Progenitor cell of endocrine pancreas (in vitro differentiated cells): ENCODE results near the gene PUSL1. TPM values are rescaled to one million over a fixed set of nuclear protein-coding genes. Genes with fewer than 3 reads are reported as not detected.

Experiments used
- DNase-seq: peaks from one replicate; pipeline ENCODE4 v3.0.0; 2021; ENCODE audit warnings: low spot score; ENCODE audit not compliant: unreplicated experiment
- H3K27ac Mint-ChIP-seq: 2 replicates; pipeline ENCODE4 v1.8.0; 2021; ENCODE audit warnings: mild to moderate bottlenecking, moderate library complexity, mixed read lengths
- H3K27me3 Mint-ChIP-seq: 2 replicates; pipeline ENCODE4 v1.8.0; 2021; ENCODE audit warnings: mixed read lengths
- H3K36me3 Mint-ChIP-seq: 2 replicates; pipeline ENCODE4 v1.8.0; 2022; ENCODE audit warnings: mixed read lengths; ENCODE audit not compliant: insufficient read depth
- H3K4me1 Mint-ChIP-seq: 2 replicates; pipeline ENCODE4 v1.8.0; 2021; ENCODE audit warnings: low read depth, mixed read lengths
- H3K4me3 Mint-ChIP-seq: 2 replicates; pipeline ENCODE4 v1.8.0; 2021; ENCODE audit warnings: low read depth, mild to moderate bottlenecking, moderate library complexity, mixed read lengths
- H3K9me3 Mint-ChIP-seq: 2 replicates; pipeline ENCODE4 v1.8.0; 2021; ENCODE audit warnings: low read depth, mixed read lengths
- total RNA-seq: library from RNA; stranded (reverse); gene quantifications from 2 replicates; pipeline ENCODE4 v1.2.1, GENCODE V29; 2021
- TF ChIP-seq, protein P1 (sequence below): fragments of 200-600 bp; sonication (generic); IDR thresholded peaks from one replicate; pipeline ENCODE4 v1.5.0; 2021; ENCODE audit warnings: antibody characterized with exemption, mild to moderate bottlenecking; ENCODE audit not compliant: unreplicated experiment

The PUSL1 gene
- total RNA-seq, 1 donor from 2014 or later: 13.8 TPM

DNA sequence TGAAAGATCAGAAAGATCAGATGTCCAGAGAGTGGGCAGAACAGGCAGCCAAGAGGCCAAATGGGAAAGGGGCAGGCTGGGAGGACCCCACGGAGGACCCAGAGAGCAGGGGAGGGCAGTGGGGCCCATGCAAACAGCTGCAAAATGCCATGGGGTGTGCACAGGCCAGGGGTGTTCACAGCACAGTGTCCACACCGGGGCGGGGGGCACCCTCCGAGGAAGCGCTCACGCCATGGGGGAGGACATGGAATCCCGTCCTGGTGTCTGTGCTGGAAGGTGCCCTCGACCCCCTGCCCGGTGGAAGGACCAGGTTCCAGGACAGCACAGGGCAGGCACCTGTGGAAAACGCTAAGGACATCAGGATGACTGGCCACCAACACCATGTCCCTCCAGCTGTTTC is 14.6 kb downstream of the PUSL1 start:
- Mint-ChIP-seq H3K4me3 (peak overlapping the region; percentile 83), H3K27me3 (no peaks in the 10 kb centered on the region), H3K4me1 (peaks cover 7% of the 10 kb centered on the region), H3K9me3 (no peaks in the 10 kb centered on the region), H3K36me3 (peaks cover 1% of the 10 kb centered on the region), H3K27ac (no peak overlapping the region)
- no peak for DNase-seq
- TF ChIP-seq, protein P1, sequence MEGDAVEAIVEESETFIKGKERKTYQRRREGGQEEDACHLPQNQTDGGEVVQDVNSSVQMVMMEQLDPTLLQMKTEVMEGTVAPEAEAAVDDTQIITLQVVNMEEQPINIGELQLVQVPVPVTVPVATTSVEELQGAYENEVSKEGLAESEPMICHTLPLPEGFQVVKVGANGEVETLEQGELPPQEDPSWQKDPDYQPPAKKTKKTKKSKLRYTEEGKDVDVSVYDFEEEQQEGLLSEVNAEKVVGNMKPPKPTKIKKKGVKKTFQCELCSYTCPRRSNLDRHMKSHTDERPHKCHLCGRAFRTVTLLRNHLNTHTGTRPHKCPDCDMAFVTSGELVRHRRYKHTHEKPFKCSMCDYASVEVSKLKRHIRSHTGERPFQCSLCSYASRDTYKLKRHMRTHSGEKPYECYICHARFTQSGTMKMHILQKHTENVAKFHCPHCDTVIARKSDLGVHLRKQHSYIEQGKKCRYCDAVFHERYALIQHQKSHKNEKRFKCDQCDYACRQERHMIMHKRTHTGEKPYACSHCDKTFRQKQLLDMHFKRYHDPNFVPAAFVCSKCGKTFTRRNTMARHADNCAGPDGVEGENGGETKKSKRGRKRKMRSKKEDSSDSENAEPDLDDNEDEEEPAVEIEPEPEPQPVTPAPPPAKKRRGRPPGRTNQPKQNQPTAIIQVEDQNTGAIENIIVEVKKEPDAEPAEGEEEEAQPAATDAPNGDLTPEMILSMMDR: no peak

DNA sequence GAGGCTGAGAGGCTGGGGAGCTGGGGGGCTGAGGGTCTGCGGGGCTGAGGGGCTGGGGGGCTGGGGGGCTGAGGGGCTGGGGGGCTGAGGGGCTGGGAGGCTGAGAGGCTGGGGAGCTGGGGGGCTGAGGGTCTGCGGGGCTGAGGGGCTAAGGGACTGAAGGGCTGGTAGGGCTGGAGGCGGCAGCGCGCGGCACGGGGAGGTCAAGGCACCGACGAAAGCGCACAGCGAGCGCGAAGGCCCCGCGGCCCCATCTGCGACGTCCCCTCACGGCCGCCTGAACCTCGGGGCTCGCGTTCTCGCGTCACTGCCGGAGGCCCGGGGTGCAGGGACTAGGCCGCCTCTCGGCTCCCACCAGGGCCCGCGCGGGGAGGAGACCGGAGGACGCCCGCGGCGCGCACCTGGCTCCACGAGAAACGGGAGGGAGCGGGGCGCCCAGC is 15.7 kb downstream of the PUSL1 start:
- Mint-ChIP-seq H3K27me3 (no peaks in the 10 kb centered on the region), H3K4me1 (peaks cover 7% of the 10 kb centered on the region), H3K27ac (no peak overlapping the region), H3K4me3 (peak overlapping the region; percentile 82), H3K36me3 (peaks cover 1% of the 10 kb centered on the region), H3K9me3 (no peaks in the 10 kb centered on the region)
- DNase-seq: no peak
- TF ChIP-seq, protein P1: no peak

DNA sequence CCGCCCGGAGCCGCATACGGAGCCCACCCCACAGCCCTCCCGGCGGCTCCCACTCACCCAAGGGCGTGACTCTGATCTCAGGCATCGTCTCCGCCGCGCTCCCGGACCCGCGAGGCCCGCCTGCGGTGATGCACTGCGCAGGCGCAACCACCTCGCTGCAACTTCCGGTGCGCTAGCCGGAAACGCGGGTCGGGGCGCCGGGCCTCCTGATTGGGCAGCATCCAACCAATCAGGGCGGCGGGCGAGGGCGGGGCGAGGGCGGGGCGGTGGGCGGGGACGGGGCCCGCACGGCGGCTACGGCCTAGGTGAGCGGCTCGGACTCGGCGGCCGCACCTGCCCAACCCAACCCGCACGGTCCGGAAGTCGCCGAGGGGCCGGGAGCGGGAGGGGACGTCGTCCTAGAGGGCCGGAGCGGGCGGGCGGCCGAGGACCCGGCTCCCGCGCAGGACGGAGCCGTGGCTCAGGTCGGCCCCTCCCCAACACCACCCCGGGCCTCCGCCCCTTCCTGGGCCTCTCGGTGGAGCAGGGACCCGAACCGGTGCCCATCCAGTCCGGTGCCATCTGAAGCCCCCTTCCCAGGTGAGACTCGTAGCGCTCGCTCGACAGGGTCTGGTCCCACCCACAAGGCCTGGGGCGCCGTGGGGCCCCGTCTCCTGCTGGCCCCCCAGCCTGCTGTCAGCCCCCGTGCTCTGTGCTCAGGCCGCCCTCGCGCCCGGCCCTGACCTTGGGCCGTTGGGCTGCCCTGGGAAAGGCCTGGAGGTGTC is 16.3 kb downstream of the PUSL1 start, which contains the start of the genes CPTP and INTS11:
TSS of gene CPTP (plus strand) at position 279 of the 764 bp plus-strand sequence. CDS start 2,109 bp downstream, outside the sequence.
TSS of gene INTS11 (minus strand) at position 137 of the 764 bp plus-strand sequence. CDS start at position 85, 52 bp downstream.
- TF ChIP-seq, protein P1: no peak
- Mint-ChIP-seq H3K27me3 (no peaks in the 10 kb centered on the region), H3K4me3 (peak within 1 kb of the TSS; percentile 83), H3K9me3 (no peaks in the 10 kb centered on the region), H3K36me3 (no peaks in the 10 kb centered on the region), H3K4me1 (peaks cover 7% of the 10 kb centered on the region), H3K27ac (peak within 1 kb of the TSS; percentile 80)
- peak; percentile 97 for DNase-seq

DNA sequence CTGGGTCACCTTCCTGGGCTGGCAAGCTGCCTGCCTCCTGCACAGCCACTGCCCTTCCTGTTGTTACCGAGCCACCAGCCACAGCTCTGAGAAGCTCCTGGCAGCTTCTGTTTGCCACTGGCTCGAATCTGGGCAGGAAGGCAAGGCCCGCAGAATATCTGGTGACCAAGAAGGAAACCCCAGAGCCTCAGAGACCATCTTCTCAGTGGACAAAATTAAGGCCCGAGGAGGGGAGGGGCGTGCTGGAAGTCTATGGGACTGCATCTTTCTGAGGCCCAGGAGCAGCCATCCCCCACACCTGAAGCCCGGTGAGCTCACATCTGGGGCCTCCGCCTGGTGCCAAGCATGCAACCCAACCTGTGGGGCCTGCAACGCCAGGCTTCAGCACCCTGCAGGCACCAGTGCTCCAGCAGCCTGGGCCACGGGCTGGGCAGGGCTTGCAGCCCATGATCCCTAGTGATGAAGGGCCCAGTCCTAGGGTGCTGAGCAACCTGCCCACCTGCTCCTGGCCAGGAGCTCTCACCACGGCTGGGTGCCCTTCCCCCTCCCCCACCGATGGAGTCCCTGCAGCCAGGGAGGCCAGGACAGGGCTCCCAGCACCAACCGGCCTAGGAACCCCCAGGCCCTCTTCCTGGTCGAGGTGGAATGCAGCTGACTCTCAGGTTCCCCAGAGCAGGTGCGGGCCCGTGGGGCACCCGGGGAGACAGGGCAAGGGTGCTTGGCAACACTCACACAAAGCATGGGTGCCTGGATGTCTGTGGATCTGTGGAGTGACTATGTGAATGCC is 17.1 kb downstream of the PUSL1 start:
- TF ChIP-seq, protein P1: no peak
- Mint-ChIP-seq H3K27me3 (no peaks in the 10 kb centered on the region), H3K4me3 (peak overlapping the region; percentile 67), H3K27ac (peak overlapping the region; percentile 64), H3K36me3 (no peaks in the 10 kb centered on the region), H3K4me1 (peaks cover 7% of the 10 kb centered on the region), H3K9me3 (no peaks in the 10 kb centered on the region)
- DNase-seq: no peak

DNA sequence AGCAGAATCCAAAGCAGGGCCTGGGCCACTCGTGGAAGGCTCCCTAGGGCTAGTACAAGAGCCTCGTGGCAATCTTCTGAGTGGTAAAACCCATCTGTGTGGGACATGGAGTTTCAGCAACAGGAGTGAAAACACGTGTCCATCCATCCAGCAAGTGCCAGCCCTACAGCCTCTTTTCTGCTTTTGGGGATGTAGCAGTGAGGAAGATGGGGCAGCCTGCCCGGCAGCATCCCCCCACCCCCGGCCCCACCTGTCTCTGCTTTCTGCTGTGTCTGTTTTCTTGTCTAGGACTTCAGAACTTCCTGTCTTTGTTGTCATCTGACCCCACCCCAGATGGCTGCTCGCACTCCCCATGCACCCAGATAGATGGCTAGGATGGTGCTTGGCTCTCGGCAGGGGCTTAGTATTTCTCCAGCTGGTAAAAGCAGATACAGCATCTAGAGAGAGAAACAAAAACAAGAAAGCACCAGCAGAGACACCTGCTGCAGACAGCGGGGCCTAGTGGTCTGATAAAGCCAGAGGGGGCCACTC is 17.7 kb downstream of the PUSL1 start:
- no peak for DNase-seq
- Mint-ChIP-seq H3K27ac (peak overlapping the region; percentile 52), H3K4me1 (peaks cover 7% of the 10 kb centered on the region), H3K9me3 (no peaks in the 10 kb centered on the region), H3K36me3 (no peaks in the 10 kb centered on the region), H3K27me3 (no peaks in the 10 kb centered on the region), H3K4me3 (peak overlapping the region; percentile 42)
- TF ChIP-seq, protein P1: no peak
